GM19239 (cell line): ENCODE results near the gene NLN.
"Not testable (repeated sequence)": the region's sequence is repeated elsewhere in the genome, so short reads cannot be mapped to it uniquely, and the experiment has no call there.

ENCODE experiments used
- DNase-seq: peaks from one replicate; pipeline ENCODE4 v3.0.0; 2011; ENCODE audit warnings: low spot score; ENCODE audit not compliant: insufficient read length
- FAIRE-seq: peaks from 2 replicates; lab custom pipeline; 2011; peaks lifted over from hg19 to GRCh38; lab: Jason Lieb, UNC

NLN gene

GRCh38 chr5:65803699-65804391, 81.8 kb downstream of the NLN start:
- DNase-seq (no peak), FAIRE-seq (no peak)

- DNase-seq (no peak), FAIRE-seq (no peak)
Measured at GRCh38 chr5:65805089-65805488, 83.1 kb downstream of the NLN start.

- FAIRE-seq, DNase-seq: not testable (repeated sequence)
Measured at GRCh38 chr5:65807494-65807893, 85.5 kb downstream of the NLN start.

- no peak for FAIRE-seq
- no peak for DNase-seq
Measured at GRCh38 chr5:65808251-65808741, 86.3 kb downstream of the NLN start.

GRCh38 chr5:65808818-65809217, 86.8 kb downstream of the NLN start:
- no peak for DNase-seq
- FAIRE-seq, result no peak

- FAIRE-seq, result no peak
- no peak for DNase-seq
Measured at GRCh38 chr5:65809817-65810531, 88.0 kb downstream of the NLN start.

- FAIRE-seq (no peak), DNase-seq (no peak)
Measured at GRCh38 chr5:65811004-65811403, 89.0 kb downstream of the NLN start.

GRCh38 chr5:65811885-65812284, 89.9 kb downstream of the NLN start:
- FAIRE-seq, result no peak
- DNase-seq, result no peak

- no peak for FAIRE-seq
- no peak for DNase-seq
Measured at GRCh38 chr5:65812648-65813047, 90.6 kb downstream of the NLN start.

GRCh38 chr5:65813174-65813573, 91.2 kb downstream of the NLN start:
- no peak for FAIRE-seq
- DNase-seq, result no peak

GRCh38 chr5:65815161-65815560, 93.2 kb downstream of the NLN start:
- DNase-seq (no peak), FAIRE-seq (no peak)

- DNase-seq, result no peak
- FAIRE-seq, result no peak
Measured at GRCh38 chr5:65816729-65817128, 94.7 kb downstream of the NLN start.

- FAIRE-seq (no peak), DNase-seq (no peak)
Measured at GRCh38 chr5:65817931-65818330, 95.9 kb downstream of the NLN start.

- no peak for FAIRE-seq
- DNase-seq, result no peak
Measured at GRCh38 chr5:65818592-65818991, 96.6 kb downstream of the NLN start.

- DNase-seq (no peak), FAIRE-seq (no peak)
Measured at GRCh38 chr5:65819215-65819904, 97.4 kb downstream of the NLN start.

- FAIRE-seq (peak; percentile 53), DNase-seq (no peak)
Measured at GRCh38 chr5:65819905-65820240, 97.9 kb downstream of the NLN start.

GRCh38 chr5:65820373-65820772, 98.4 kb downstream of the NLN start:
- FAIRE-seq (no peak), DNase-seq (no peak)

GRCh38 chr5:65821966-65822365, 100.0 kb downstream of the NLN start:
- FAIRE-seq (peak; percentile 80), DNase-seq (no peak)

- no peak for FAIRE-seq
Measured at GRCh38 chr5:65822710-65823109, 100.7 kb downstream of the NLN start.

GRCh38 chr5:65823204-65823603, 101.2 kb downstream of the NLN start:
- DNase-seq (no peak), FAIRE-seq (peak; percentile 44)

More at GRCh38 chr5:65822710-65823109, 100.7 kb downstream of the NLN start:
- DNase-seq, result no peak

- DNase-seq, result no peak
- FAIRE-seq, result no peak
Measured at GRCh38 chr5:65823845-65824445, 101.9 kb downstream of the NLN start.
